Spleen (tissue), 7 donors: ENCODE measurements around the gene RIPOR3.

Experiments used
- POLR2A ChIP-seq, 3 donors: fragments of 450-650 bp; IDR thresholded peaks; one replicate each; pipeline ENCODE4 v1.5.1; 2017; ENCODE audit warnings: antibody characterized with exemption in 3 of 3, mild to moderate bottlenecking in 1 of 3
- POLR2AphosphoS5 ChIP-seq, 3 donors: sonication (generic); formaldehyde crosslinking; IDR thresholded peaks; one replicate each; pipeline ENCODE4 v1.5.1; 2017; ENCODE audit warnings: antibody characterized with exemption in 3 of 3
- TF ChIP-seq, protein P1 (sequence below), 11 experiments: fragments of 200-600 bp in 7 of 11; fragments of 450-650 bp in 4 of 11; sonication (generic) in 4 of 11; IDR thresholded peaks in 8 of 11; conservative IDR thresholded peaks in 3 of 11; 1 replicate in 7 of 11; 2 replicates in 4 of 11; pipeline versions ENCODE4 v1.4.0 to v1.8.0; 2016 to 2021; ENCODE audit warnings: antibody characterized with exemption in 11 of 11, inconsistent platforms in 4 of 11, mild to moderate bottlenecking in 1 of 11
- donor health status: DM: no; HTN: no; CAD: no; lungs with moderate emphysema.
- donor health status: DM: no; HTN: no; CAD: no.
- donor health status: DM: no; HTN: no; CAD: no.

- TF ChIP-seq POLR2A (IDR thresholded peaks at IDR 0.05), result no peak
- TF ChIP-seq, protein P1, sequence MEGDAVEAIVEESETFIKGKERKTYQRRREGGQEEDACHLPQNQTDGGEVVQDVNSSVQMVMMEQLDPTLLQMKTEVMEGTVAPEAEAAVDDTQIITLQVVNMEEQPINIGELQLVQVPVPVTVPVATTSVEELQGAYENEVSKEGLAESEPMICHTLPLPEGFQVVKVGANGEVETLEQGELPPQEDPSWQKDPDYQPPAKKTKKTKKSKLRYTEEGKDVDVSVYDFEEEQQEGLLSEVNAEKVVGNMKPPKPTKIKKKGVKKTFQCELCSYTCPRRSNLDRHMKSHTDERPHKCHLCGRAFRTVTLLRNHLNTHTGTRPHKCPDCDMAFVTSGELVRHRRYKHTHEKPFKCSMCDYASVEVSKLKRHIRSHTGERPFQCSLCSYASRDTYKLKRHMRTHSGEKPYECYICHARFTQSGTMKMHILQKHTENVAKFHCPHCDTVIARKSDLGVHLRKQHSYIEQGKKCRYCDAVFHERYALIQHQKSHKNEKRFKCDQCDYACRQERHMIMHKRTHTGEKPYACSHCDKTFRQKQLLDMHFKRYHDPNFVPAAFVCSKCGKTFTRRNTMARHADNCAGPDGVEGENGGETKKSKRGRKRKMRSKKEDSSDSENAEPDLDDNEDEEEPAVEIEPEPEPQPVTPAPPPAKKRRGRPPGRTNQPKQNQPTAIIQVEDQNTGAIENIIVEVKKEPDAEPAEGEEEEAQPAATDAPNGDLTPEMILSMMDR (IDR thresholded peaks at IDR 0.05 in 8 of 11, conservative IDR thresholded peaks at IDR 0.05 in 3 of 11), result no peak
- TF ChIP-seq POLR2AphosphoS5 (IDR thresholded peaks at IDR 0.05), result no peak
Observed at GRCh38 chr20:50691573-50692551, 520 bp upstream of the RIPOR3 start.
